Activated gamma-delta T cell treated with Interleukin-2 at 50 U/mL for 16 hours (primary cell): ENCODE results near the gene MEGF8.

ENCODE experiments used
- DNase-seq: peaks from one replicate; pipeline ENCODE4 v3.0.0-alpha.2; 2020

MEGF8 gene

GRCh38 chr19:42357290-42357689, 31.9 kb downstream of the MEGF8 start:
- DNase-seq: no peak

GRCh38 chr19:42360787-42361544, 35.5 kb downstream of the MEGF8 start:
- DNase-seq: no peak

- no peak for DNase-seq
These were observed 36.1 kb downstream of the MEGF8 start for GRCh38 chr19:42361545-42361910.

GRCh38 chr19:42362342-42362741, 36.9 kb downstream of the MEGF8 start:
- no peak for DNase-seq

- DNase-seq: no peak
These were observed 37.5 kb downstream of the MEGF8 start for GRCh38 chr19:42362891-42363440.

- no peak for DNase-seq
These were observed 38.3 kb downstream of the MEGF8 start for GRCh38 chr19:42363614-42364346.

GRCh38 chr19:42366673-42367072, 41.2 kb downstream of the MEGF8 start:
- DNase-seq: no peak

GRCh38 chr19:42367929-42368328, 42.5 kb downstream of the MEGF8 start:
- no peak for DNase-seq

GRCh38 chr19:42368360-42368759, 42.9 kb downstream of the MEGF8 start:
- DNase-seq: no peak

- DNase-seq: no peak
These were observed 43.3 kb downstream of the MEGF8 start for GRCh38 chr19:42368765-42369164.

- no peak for DNase-seq
These were observed 44.1 kb downstream of the MEGF8 start for GRCh38 chr19:42369433-42370067.

GRCh38 chr19:42370068-42370520, 44.7 kb downstream of the MEGF8 start:
- no peak for DNase-seq

GRCh38 chr19:42370626-42371175, 45.3 kb downstream of the MEGF8 start:
- no peak for DNase-seq

GRCh38 chr19:42374826-42375376, 49.5 kb downstream of the MEGF8 start:
- no peak for DNase-seq

- no peak for DNase-seq
These were observed 50.2 kb downstream of the MEGF8 start for GRCh38 chr19:42375415-42376176.

GRCh38 chr19:42376177-42376555, 50.7 kb downstream of the MEGF8 start:
- DNase-seq: no peak

- DNase-seq: no peak
These were observed 53.1 kb downstream of the MEGF8 start for GRCh38 chr19:42378225-42379215.

GRCh38 chr19:42380155-42380554, 54.7 kb downstream of the MEGF8 start:
- DNase-seq: no peak

GRCh38 chr19:42386974-42387707, 61.7 kb downstream of the MEGF8 start:
- DNase-seq: peak; percentile 54

- DNase-seq: no peak
These were observed 63.5 kb downstream of the MEGF8 start for GRCh38 chr19:42388851-42389489.
